Right lung (tissue), 10 donors: ENCODE results near the gene KBTBD4. TPM values are rescaled to one million over a fixed set of nuclear protein-coding genes. Genes with fewer than 3 reads are reported as not detected.

ENCODE experiments used
- DNase-seq, 2 donors: peaks; one replicate each; pipeline ENCODE4 v3.0.0-alpha.2; 2013
- long read RNA-seq, 8 donors: transcript quantifications; one replicate each; lab custom pipeline, GENCODE V29; 2026
- polyA plus RNA-seq, 5 donors: library from polyadenylated mRNA; unstranded; fragments of 120-200 nt; gene quantifications; one replicate each; pipeline versions ENCODE4 v1.2.1 to v1.2.3, GENCODE V29; 2013; ENCODE audit warnings: inconsistent platforms in 1 of 5, low replicate concordance in 1 of 5; ENCODE audit not compliant: insufficient read length in 5 of 5, insufficient read depth in 1 of 5

KBTBD4 gene
- polyA plus RNA-seq: 10 to 100 TPM; 19.5 to 20.5 (median 19.9) TPM
- long read RNA-seq, donor 1, partial matches to known transcripts: 136 of 243 reads
- long read RNA-seq, donor 1, other reads (novel, unspliced or antisense): 102 of 243 reads
- long read RNA-seq, donor 2, partial matches to known transcripts: 5 of 7 reads
- long read RNA-seq, donor 2, other reads (novel, unspliced or antisense): 0 of 7 reads
- long read RNA-seq, donor 3, partial matches to known transcripts: 0 of 5 reads
- long read RNA-seq, donor 3, other reads (novel, unspliced or antisense): 0 of 5 reads
- long read RNA-seq, donor 4, transcript KBTBD4-202 (4 exons, 2,372 nt): major isoform, 5 of 6 reads
- long read RNA-seq, donor 4, partial matches to known transcripts: 0 of 6 reads
- long read RNA-seq, donor 4, other reads (novel, unspliced or antisense): 0 of 6 reads
- long read RNA-seq, donor 5, transcript KBTBD4-202 (4 exons, 2,372 nt): major isoform, 9 of 13 reads
- long read RNA-seq, donor 5, partial matches to known transcripts: 0 of 13 reads
- long read RNA-seq, donor 5, other reads (novel, unspliced or antisense): 0 of 13 reads
- long read RNA-seq, donor 6, transcript KBTBD4-202 (4 exons, 2,372 nt): major isoform, 7 of 217 reads
- long read RNA-seq, donor 6, partial matches to known transcripts: 104 of 217 reads
- long read RNA-seq, donor 6, other reads (novel, unspliced or antisense): 103 of 217 reads
- long read RNA-seq, donor 7, partial matches to known transcripts: 171 of 176 reads
- long read RNA-seq, donor 7, other reads (novel, unspliced or antisense): 0 of 176 reads
- long read RNA-seq, donor 8, partial matches to known transcripts: 45 of 88 reads
- long read RNA-seq, donor 8, other reads (novel, unspliced or antisense): 39 of 88 reads

DNA sequence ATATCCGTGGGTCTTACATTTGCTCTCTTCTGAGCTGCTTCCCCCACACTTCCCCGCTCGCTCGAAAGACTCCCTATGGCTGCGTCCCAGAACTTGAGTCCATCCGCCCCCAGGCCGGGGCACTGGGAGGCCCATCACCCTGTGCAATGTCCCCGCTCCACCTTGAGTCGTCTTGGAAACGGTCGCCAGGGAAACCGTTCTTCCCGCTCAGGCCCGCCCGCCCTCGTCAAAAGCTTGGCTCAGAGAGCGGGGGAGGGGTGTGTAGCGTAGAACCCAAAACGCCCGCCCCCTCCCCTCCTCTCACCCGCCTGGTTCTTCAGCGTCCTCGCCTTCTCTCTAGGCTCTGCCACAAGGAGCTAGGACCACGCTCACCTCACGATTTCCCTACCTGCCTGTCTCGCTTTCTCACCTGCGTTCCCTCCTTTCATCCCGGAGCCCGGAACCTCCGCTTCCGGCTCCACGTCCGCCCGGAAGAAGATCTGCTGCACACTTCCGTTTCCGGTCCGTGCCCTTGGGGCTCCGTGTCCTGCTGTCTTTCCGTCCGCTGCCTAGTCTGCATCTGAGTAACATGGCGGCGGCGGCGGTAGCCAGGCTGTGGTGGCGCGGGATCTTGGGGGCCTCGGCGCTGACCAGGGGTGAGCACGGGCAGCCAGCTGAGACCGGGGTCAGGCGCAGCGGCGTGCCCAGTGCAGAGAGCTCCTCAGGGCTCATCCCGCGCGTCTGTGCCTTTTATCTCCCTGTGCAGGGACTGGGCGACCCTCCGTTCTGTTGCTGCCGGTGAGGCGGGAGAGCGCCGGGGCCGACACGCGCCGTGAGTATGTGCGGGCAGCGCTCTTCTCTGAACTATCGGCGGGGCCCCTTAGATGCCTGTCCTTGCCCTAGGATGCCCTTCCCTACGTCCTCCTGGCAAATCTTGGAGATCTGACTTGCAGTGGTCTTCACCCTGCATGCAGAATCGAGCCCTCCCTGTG is at the start of gene KBTBD4, which contains the start of gene NDUFS3:
TSS of gene KBTBD4 (minus strand) at position 447 of the 971 bp plus-strand sequence. CDS start at position 428, 19 bp downstream.
TSS of gene NDUFS3 (plus strand) at position 551 of the 971 bp plus-strand sequence. CDS start at position 569, 18 bp downstream.
- peak; percentile 92 to 93 for DNase-seq

DNA sequence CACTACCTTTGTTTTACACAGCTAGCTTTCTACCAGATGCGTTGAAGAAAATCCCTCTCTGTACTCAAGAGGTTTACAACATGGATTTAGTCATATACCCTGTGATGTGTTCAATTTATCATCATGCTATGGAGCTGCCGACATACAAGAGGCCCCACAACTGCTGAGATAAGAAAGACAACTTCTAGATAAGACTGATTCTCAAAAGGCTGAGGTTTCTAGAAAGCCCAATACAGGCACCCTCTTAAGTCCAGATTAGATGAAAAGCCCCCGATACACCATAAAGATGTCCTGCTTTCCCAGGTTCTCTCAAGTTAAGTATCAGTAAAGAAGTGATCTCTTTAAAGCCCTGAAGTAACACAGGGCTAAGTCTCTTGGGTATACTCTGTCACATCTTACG is 49.3 kb upstream of the KBTBD4 start:
- DNase-seq: no peak

DNA sequence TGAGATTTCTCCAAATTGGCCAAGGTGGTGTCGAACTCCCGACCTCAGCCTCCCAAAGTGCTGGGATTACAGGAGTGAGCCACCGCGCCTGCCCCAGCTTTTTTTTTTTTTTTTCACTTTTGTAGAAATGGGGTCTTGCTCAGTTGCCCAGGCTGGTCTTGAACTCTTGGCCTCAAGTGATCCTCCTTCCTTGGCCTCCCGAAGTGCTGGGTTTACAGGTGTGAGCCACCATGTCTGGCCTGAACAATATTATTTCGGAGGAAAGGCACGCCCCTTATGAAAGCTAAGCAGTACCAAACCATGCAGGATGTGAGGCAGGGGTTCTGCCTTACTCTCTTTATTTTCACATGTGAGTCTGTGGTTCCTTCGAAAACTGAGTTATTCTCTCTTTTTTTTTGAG is 47.5 kb upstream of the KBTBD4 start:
- DNase-seq: no peak

DNA sequence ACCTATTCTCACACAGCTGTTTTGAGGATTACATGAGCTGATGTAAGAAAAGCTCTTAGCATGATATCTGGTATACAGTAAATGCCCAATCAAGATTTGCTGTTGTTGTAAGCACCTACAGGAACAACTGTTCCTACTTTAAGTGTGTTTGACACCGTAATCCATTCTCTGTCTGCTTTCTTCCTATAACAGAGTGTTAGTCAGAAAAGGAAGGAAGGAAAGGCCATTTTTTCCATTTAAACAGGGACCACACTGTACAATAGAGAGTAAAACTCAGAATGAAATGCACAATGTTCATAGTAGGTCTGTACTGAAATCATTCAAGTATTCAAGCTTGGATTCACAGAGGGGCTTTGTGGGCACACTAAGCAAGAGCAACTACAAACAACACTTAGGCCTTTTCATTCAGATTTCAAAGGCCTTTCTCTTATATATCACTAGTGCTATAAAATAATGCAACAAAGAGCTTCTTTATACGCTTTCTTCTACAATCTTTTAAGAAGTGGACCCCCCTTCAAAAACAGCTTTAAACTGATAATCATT is 42.1 kb upstream of the KBTBD4 start:
- DNase-seq: no peak

DNA sequence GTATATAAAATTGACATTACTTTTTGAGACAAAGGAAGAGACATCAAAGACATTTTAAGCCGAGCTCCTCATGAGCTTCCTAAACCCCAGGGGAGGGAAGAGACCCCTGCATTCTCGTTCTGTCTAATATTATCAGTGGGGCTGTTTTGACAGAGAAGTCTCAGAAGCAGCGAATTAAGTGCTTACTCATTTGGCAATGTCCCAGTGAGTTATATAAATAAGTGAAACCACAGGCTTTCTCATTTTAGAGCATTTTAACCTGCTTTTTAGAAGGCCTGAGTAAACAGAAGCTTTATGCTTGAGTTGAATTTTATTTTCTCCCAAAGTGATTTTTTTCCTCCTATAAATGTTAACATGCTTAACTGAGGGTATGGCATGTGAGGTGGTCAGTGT is 38.6 kb upstream of the KBTBD4 start:
- no peak for DNase-seq

DNA sequence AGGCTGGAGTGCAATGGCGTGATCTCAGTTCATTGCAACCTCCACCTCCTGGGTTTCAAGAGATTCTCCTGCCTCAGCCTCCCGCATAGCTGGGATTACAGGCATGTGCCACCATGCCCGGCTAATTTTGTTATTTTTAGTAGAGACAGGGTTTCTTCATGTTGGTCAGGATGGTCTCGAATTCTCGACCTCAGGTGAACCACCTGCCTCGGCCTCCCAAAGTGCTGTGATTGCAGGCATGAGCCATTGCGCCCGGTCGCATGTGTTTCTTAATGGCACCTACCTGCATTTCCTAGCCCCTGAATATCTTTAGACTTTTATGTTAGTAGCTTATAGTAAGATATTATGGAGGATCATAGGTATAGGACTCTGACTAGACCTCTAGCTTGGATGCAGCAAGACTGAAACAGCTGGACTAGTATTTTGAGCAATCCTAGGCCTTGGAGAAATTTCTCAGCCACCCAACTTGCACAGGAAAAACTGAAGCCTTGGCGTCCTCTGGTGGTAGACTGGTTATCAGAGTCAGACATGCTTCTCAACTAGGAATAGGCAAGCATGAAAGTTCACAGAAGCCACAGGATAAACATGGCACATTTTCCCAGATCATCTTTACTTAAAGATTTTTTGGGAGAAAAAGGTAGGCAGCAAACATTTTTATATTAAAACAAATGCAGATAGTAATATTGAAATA is 38.1 kb upstream of the KBTBD4 start:
- peak; percentile 31 to 38 for DNase-seq

DNA sequence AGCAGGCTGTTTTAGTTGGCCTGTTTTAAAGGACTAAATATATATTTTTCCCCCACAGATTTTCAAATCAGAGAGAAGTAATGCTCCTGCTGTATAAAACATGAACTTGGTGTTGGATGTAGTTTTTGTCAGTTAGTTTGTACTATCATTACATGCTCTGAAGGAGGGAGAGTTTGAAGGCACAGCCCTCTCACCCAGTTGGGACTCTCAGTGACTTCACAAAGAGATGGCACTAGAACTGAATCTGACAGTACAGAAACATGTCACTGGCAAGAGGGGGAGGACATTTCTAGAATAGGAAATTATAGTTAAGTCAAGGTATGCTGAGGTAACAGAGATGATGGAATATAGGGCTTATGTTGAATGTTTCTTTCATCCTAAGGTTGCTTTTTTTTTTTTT is 36.5 kb upstream of the KBTBD4 start:
- DNase-seq: no peak

DNA sequence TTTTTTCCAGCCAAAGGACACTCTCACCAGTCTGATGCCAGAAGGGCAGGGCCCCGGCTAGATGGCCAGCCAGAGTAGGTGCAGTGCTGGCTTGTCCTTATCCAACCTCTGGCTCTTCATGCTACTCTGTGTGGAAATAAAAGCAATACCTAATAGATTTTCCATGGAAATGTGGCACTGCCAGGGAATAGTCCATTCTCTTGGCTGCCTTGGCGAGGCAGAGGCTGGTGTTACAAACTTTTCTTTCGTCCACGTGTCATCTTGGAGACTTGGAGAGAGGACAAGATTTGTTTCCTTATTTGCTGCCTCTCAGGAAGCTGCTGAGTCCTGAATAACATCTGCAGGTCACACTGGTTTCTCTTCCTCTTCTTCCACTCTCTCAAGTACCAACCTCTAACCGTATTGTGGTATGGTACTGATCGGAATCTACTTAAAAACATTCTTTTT is 32.6 kb upstream of the KBTBD4 start:
- no peak for DNase-seq

DNA sequence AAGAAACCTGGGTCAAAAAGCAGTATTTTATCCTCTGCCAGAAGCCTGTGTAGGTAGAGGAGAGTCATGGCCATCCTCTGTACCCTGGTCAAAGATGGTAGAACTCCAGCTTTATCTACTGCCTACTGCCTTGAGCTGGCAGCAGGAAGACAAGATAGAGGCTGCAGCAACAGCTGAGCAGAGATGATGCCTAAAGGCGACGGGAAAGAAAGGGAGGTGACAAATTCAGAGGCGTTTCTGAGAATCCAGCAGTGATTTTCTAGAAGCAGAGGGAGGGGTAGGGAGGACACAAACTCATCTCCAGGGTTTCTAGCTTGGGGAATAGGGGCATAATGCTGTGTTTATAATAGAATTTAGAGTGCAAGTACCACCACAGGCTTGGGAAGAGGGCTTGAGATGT is 30.9 kb upstream of the KBTBD4 start:
- DNase-seq: no peak

DNA sequence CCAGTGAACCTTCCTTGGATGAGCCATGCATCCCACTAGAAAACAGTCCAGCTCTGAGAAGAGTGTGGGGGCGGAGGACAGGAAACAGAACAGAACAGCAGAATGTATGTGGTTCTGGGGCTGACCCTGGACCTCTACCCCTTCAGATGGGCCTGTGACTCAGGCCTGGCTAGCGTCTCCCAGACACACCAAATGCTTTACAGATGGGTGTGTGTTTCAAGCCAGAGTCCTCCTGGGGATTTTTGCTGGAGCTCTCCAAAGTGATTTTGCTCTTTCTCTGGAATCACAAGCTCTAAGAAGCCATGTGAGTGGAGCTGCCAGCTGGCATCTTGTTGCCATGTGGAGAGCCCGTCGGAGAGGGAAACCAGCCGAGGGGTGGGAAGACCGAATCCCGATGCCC is 28.6 kb upstream of the KBTBD4 start:
- DNase-seq: no peak

DNA sequence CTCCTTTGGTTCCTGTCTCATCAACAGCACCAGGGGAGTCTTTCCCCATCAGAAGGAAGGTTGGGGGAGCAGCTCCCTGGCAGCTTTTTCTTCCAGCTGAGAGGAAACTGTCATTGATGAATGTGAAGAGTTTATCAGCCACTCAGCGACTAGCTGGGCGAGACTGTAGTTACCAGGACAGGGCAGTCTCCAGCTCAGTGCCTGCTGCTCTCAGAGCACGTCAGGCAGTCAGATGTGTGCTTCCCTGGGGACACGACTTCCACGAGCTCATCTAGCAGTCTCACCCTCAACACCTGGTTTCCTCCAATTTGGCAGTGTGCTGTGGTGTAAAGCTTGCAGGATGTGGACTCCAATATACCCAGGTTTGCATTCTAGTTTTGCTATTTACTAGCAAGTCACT is 28.0 kb upstream of the KBTBD4 start:
- DNase-seq: no peak

DNA sequence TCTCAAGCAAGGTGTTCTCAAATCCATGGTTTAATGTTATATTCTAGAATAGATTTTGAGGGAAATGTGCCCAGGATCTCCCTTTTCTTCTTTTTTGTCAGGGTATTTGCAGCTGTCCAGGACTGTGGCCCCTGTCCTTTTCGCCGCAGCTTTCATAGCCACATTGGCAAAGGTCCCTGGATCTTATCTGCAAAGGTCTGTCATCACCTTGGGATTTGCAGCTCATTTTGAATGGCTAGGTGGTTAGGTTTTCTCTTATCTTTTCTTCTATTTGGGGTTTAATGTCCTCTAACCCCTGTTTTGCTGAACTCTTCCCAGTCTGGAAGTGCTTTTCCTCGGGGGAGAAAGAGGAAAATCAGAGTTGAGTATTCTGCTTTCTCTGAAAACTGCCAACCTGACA is 27.2 kb upstream of the KBTBD4 start:
- no peak for DNase-seq

DNA sequence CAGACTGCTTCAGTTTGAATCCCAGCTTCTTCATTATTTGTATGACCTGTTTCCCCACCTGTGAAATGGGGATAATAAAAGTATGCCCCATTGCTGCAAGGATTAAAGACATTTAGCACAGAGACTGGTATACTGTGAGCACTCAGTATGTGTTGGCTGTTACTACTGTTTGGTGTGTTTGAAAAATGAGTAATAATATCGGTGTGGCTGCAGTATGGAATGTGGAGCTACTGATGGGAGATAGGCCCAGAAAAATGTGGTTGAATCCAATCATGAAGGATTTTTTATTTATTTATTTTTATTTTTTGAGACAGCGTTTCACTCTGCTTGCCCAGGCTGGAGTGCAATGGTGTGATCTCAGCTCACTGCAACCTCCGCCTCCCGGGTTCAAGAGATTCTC is 24.5 kb upstream of the KBTBD4 start:
- no peak for DNase-seq

DNA sequence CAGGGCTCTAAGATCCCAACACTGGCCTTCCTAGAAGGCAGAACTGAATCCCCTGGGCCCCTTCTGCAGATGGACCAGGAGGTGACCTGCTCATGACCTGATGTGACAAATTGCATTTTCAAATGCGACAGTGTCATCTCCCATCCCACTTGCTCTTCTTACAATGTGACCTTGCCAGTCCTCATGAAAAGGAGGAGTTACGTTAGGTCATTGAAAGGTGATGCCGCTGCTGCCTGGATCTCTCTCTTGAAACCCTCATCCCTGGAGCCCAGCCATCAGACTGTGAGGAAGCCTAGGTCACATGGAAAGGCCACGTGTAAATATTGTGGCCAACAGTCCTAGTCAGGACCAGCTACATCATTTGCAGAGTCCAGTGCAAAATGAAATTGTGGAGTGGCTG is 21.1 kb upstream of the KBTBD4 start:
- DNase-seq: no peak

DNA sequence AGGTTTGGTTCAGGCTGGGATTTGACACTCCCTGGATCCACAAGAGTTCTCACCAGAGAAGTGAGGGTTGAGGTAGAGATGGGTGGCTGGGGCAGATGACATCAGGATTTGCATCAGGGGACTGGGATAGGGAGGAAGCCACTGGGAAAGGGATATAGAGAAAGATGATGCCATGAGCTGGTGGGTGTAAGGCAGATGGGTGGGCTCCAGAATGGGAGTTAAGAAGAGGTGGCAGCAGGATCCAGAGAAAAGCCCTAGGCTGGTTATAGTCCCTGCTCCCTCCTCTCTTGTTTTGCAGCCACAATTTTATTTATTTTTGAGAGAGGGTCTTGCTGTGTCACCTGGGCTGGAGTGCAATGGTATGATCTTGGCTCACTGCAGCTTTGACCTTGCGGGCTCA is 17.2 kb upstream of the KBTBD4 start:
- DNase-seq: no peak

DNA sequence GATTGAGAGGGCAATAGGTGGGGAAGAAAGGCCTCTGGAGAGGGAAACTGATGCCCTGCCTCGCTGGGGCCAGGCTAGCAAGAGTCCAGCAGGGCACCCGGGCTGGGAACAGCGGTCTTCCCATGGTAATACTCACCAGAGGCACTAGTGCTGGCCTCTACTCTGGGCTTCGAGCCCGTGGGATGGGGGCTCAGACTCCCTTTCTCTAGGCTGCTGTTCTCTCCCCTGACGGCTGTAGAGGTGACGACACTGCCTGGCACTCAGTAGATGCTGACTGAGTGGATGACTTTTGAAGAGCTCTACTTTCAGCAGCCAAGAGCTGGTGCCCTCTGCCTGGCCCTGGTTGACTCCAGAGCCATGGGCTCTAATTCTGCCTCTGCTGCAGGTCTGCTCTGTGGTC is 16.3 kb upstream of the KBTBD4 start:
- no peak for DNase-seq

DNA sequence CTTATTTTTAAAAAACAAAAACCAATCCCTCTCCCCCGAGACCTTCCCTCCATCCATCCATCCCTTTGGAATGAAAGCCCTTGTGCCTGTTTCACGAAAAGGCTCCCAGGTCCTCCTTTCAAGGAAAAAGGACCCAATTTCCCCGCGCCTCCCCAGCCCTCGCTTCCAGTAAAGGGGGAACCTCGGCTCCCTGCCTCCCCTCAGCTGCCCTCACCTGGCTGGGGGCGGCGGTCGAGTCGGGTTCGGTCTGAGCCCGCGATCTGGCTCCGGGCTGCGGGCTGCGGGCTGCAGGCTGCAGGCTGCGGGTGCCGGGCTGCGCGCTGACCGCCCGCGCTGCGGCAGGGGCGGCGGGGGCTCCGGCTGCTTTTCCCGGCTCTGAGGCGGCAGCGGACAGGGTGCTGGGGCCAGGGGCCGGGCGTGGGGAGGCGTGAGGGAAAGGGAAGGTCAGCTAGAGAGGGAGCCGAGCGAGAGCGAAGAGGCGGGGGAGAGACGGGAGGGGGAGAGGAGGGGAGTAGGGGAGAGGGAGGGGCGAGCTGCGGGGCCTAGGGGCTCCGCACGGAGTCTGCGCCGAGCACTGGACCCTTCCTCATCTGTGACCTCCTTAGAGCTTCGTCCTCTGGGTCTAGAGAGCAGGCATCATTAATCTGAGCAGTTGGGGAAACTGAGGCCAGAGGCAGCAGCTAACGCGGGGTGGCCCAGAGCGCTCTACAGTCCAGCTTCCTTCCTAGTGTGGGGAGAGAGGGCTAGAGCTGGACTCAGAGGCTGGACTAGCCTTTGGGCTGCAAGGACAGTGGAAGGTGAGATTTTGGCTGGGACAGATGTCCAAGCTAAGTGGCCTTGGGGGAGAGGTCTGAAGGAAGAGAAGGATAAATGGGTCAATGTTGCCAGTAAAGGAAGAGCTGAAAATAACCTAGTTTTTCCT is 15.4 kb upstream of the KBTBD4 start, which contains the start of gene C1QTNF4:
TSS of gene C1QTNF4 (minus strand) at position 478 of the 922 bp plus-strand sequence. CDS start 3,601 bp downstream, outside the sequence.
- no peak for DNase-seq

DNA sequence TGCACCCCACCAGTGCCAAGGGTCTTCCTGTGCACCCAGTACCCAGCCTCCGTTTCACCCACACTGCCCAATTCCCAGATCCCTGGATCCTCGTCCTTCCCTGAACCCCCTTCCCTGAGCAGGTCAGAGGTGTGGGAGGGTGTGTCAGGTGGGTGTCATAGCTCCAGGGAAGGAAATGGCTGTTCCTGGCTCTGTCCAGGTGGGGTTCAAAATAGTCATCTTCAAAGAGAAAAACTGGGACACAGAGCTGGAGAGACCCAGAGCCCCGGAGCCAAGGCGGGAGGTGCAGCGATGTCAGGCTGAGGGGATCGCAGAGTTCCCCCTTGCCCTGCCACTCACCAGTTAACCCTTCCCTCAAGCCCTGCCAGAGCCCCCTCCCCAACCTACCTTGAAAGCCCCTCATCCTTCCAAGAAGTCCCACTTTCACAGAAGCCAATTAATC is 14.7 kb upstream of the KBTBD4 start:
- DNase-seq: no peak

DNA sequence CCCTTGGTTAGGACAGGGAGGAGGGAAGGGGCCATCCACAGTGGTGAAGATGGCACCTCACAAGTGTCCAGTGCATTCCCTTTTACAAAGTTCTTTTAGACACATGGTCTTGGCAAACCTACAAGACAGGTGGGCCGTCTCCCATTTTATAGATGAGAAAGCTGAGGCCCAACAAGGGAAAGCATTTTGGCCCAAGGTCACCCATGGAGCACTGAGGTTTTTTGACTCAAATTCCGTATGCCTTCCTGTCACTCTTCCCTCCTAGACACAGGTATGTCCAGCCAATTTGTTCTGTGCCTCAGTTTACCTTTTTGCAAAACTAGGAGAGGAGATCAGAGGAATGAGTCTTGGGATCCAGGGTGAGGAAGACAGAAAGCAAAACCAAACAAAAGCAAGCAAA is 14.2 kb upstream of the KBTBD4 start:
- DNase-seq: no peak
